T47D (cell line): ENCODE measurements around the gene SULT1A2.
A peak's percentile ranks its signal among the peaks of the same experiment; 100 is the strongest.
"Not testable (repeated sequence)": the region's sequence is repeated elsewhere in the genome, so short reads cannot be mapped to it uniquely, and the experiment has no call there.

Source experiments
- DNase-seq, 2 experiments: peaks; one replicate each; pipeline versions ENCODE4 v3.0.0 to v3.0.0-alpha.2; 2011 to 2012; ENCODE audit warnings: low read depth in 1 of 2, low spot score in 1 of 2
- JUND ChIP-seq: IDR thresholded peaks from 2 replicates; pipeline ENCODE4 v1.6.1; 2012; ENCODE audit warnings: low read depth
- in situ Hi-C: cut with HindIII; loops from 2 replicates; pipeline ENCODE4 v1.10.0; 2016; ENCODE audit warnings: low sequenced_read_pairs, low pct_unique_long_range_greater_than_20kb

Gene SULT1A2

DNA sequence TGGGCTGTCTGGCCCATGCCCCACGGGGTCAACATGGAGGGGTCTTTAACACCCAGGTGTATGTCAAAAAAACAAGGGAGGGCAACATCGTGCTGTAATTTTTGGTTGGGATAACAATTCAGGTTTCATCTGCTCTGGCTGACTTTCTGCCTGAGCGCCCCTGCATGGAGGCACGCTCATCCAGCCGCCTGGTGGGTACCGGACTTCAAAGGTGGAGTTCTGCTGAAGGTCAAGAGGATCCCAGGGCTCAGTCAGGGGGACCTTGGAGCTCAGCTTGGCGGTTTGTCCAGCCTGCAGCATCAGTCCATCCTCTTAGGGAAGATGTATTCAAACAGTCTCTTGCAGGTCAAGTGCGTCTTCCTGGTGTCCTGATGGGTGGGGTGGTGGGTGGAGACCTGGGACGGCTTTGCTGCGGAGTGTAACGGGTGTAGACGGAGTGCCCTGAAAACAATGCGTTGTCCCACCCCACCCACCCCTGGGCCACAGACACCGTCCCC lies 48.5 kb downstream of the SULT1A2 start:
- no peak for DNase-seq
- no peak for TF ChIP-seq JUND
- in situ Hi-C loops = no loop called here

GRCh38 chr16:28546626-28547025 lies 50.2 kb downstream of the SULT1A2 start:
- DNase-seq = no peak
- no peak for TF ChIP-seq JUND
- in situ Hi-C loops = no loop called here

DNA sequence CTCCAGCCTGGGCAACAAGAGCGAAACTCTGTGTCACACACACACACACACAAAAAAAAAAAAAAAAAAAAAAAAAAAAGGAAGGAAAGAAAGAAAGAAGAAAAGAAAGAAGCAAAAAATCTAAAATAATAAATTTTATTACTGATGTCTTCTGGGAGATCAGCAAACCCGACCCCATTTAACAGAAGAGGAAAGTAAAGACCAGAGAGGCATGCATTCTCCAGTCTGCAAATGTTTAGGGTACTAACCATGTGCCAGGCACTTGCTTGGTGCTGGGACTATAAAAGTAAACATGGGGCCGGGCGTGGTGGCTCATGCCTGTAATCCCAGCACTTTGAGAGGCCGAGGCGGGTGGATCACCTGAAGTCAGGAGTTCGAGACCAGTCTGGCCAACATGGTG lies 50.9 kb downstream of the SULT1A2 start:
- in situ Hi-C loops, DNase-seq: not testable (repeated sequence)

- in situ Hi-C loops = no loop called here
- no peak for DNase-seq
- no peak for TF ChIP-seq JUND
These were observed 51.9 kb downstream of the SULT1A2 start for GRCh38 chr16:28544998-28545397.

- peak in 1 of 2 experiments; percentile 57 for DNase-seq
- in situ Hi-C loops = no loop called here
- no peak for TF ChIP-seq JUND
These were observed 53.8 kb downstream of the SULT1A2 start for GRCh38 chr16:28543072-28543471.

DNA sequence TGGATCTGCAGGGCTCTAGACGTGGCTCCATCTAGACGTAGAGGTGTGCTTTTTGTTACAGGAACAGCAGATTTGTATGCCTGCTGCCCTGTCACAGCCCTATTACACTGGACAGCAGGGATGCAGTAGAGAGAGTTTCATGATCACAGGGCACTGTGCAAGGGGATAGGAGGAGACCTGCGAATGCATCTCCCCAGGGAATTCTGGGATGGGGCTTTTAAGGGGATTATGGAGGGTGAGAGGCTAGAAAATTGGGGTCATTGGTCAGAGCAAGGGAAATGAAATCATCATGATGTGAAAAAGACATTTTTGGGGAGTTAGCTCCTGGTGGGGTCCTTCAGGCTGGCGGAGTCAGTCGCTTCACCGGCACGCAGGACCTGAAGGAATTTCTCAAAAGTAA lies 54.2 kb downstream of the SULT1A2 start:
- in situ Hi-C loops = no loop called here
- no peak for DNase-seq
- no peak for TF ChIP-seq JUND
